HL-60 (cell line): ENCODE measurements around the gene ADGRF4.
A peak's percentile ranks its signal among the peaks of the same experiment; 100 is the strongest.

ENCODE experiments used
- DNase-seq, 2 experiments: peaks; one replicate each; pipeline ENCODE4 v3.0.0-alpha.2; 2010 to 2020; ENCODE audit warnings: low read depth in 1 of 2, low spot score in 1 of 2
- H3K27ac ChIP-seq: fragments of 250-450 bp; sonication (Bioruptor Pico); replicated peaks from 2 replicates; pipeline ENCODE4 v1.5.1; 2020; ENCODE audit warnings: mild to moderate bottlenecking, moderate library complexity
- H3K27me3 ChIP-seq: fragments of 250-450 bp; sonication (Bioruptor Pico); 2 replicates; pipeline ENCODE4 v1.5.1; 2021; ENCODE audit warnings: mild to moderate bottlenecking, moderate library complexity; ENCODE audit not compliant: insufficient read depth, poor library complexity, severe bottlenecking
- H3K4me3 ChIP-seq: replicated peaks from 2 replicates; pipeline ENCODE4 v1.5.1; 2011; ENCODE audit warnings: mild to moderate bottlenecking, control low read depth, low read length; ENCODE audit not compliant: insufficient read depth
- GABPA ChIP-seq: IDR thresholded peaks from 2 replicates; pipeline ENCODE4 v1.6.1; 2012; ENCODE audit warnings: low read depth
- POLR2AphosphoS5 ChIP-seq: IDR thresholded peaks from 2 replicates; pipeline ENCODE4 v1.6.1; 2012; ENCODE audit warnings: low read depth
- SPI1 ChIP-seq: IDR thresholded peaks from 2 replicates; pipeline ENCODE4 v1.6.1; 2012; ENCODE audit warnings: low read depth, mild to moderate bottlenecking, borderline replicate concordance
- TF ChIP-seq, protein P1 (sequence below): IDR thresholded peaks from 2 replicates; pipeline ENCODE4 v1.6.1; 2012; ENCODE audit warnings: low read depth; ENCODE audit not compliant: insufficient replicate concordance
- TF ChIP-seq, protein P2 (sequence below): IDR thresholded peaks from one replicate; pipeline ENCODE4 v1.5.1; 2011; ENCODE audit warnings: low read length, control low read depth, inconsistent platforms; ENCODE audit not compliant: insufficient read depth

Gene ADGRF4

DNA sequence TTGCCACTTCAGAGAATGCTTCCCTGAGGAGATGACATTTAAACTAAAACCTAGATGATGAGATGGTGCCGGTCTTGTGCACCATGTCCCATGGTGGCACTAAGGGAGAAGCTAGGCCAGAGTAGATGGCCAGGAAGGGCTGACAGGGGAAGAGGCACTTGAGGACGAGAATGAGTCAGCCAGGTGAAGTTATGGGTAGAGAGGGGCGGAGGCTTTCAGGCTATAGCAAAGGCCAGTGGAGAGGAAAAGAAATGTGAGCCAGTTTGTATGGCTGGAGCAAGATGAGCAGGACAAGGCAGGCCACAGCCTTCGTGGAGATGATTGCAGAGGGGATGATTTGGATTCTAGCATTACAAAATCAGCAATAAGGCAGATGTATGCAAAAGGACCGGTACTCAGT, 44.7 kb upstream of the ADGRF4 start:
- no peak for TF ChIP-seq POLR2AphosphoS5
- TF ChIP-seq, protein P1, sequence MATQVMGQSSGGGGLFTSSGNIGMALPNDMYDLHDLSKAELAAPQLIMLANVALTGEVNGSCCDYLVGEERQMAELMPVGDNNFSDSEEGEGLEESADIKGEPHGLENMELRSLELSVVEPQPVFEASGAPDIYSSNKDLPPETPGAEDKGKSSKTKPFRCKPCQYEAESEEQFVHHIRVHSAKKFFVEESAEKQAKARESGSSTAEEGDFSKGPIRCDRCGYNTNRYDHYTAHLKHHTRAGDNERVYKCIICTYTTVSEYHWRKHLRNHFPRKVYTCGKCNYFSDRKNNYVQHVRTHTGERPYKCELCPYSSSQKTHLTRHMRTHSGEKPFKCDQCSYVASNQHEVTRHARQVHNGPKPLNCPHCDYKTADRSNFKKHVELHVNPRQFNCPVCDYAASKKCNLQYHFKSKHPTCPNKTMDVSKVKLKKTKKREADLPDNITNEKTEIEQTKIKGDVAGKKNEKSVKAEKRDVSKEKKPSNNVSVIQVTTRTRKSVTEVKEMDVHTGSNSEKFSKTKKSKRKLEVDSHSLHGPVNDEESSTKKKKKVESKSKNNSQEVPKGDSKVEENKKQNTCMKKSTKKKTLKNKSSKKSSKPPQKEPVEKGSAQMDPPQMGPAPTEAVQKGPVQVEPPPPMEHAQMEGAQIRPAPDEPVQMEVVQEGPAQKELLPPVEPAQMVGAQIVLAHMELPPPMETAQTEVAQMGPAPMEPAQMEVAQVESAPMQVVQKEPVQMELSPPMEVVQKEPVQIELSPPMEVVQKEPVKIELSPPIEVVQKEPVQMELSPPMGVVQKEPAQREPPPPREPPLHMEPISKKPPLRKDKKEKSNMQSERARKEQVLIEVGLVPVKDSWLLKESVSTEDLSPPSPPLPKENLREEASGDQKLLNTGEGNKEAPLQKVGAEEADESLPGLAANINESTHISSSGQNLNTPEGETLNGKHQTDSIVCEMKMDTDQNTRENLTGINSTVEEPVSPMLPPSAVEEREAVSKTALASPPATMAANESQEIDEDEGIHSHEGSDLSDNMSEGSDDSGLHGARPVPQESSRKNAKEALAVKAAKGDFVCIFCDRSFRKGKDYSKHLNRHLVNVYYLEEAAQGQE: no peak
- no peak for TF ChIP-seq GABPA
- TF ChIP-seq SPI1: no peak
- TF ChIP-seq, protein P2, sequence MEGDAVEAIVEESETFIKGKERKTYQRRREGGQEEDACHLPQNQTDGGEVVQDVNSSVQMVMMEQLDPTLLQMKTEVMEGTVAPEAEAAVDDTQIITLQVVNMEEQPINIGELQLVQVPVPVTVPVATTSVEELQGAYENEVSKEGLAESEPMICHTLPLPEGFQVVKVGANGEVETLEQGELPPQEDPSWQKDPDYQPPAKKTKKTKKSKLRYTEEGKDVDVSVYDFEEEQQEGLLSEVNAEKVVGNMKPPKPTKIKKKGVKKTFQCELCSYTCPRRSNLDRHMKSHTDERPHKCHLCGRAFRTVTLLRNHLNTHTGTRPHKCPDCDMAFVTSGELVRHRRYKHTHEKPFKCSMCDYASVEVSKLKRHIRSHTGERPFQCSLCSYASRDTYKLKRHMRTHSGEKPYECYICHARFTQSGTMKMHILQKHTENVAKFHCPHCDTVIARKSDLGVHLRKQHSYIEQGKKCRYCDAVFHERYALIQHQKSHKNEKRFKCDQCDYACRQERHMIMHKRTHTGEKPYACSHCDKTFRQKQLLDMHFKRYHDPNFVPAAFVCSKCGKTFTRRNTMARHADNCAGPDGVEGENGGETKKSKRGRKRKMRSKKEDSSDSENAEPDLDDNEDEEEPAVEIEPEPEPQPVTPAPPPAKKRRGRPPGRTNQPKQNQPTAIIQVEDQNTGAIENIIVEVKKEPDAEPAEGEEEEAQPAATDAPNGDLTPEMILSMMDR: no peak
- Histone ChIP-seq H3K4me3 (no peak overlapping the region), H3K27ac (no peak overlapping the region), H3K27me3 (no peaks in the 10 kb centered on the region)
- DNase-seq: no peak

DNA sequence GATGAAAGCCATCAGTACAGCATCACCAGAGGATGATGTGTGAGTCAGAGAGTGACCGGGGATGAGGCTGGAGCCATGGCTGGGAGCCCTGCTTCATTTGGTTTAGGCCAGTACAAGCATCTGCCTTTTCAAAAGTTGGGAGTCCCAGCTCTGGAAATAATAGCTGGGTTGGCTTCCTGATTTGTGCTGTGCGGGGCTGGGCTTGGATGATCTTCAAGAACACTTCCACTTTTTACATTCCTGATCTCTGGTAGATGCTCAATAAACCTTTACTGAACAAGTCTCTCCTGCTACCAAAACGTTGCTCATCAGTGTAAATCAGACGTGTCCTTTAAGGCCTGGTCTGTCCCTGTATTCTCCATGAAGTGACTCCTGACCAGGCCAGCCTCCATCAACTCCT, 44.1 kb upstream of the ADGRF4 start:
- H3K27me3 ChIP-seq: no peaks in the 10 kb centered on the region
- H3K4me3 ChIP-seq: no peak overlapping the region
- TF ChIP-seq GABPA (no peak), SPI1 (peak; percentile 73), POLR2AphosphoS5 (no peak)
- DNase-seq: no peak
- no peak overlapping the region for H3K27ac ChIP-seq

DNA sequence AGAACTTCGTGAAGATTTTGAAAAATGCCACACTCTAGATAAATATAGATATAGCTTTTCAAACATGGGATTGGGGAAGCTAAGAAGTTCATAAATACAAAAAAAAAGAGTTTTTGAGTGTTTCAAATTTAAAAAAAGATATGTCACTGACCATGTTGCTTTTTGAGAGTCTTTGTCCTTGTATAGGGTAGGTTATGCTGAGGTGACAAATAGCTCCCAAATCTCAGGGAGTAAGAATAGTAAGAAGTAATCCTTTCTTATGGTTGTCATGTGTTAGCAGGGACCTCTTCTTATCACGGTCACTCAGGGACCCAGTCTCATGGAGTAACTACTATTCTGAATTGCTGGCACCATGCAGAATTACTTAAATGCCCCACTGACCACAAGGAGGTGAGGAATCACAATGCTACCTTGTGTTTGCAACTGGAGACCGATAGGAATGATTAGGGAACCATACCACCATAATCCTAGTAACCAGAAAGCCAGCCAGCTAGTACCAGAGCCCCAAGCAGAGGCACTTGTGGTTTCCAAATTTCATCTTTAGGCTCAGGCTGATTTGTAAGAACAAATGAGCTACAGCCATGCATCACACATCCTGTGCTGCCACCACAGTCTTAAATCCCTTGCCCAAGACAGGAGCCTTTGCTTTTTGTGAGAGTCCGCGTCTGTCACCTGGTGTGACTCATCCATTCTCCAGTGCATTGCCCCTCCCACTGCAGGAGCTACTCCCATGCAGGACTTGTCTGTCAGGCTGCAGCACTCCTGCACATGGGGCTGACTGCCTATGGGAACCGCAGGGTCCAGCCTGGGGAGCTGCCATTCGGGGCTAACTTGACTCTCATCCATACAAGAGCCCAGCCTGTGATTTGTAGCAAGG, 42.4 kb upstream of the ADGRF4 start:
- Histone ChIP-seq H3K4me3 (no peak overlapping the region), H3K27me3 (no peaks in the 10 kb centered on the region), H3K27ac (no peak overlapping the region)
- DNase-seq: no peak
- TF ChIP-seq GABPA: no peak
- TF ChIP-seq POLR2AphosphoS5: no peak
- TF ChIP-seq, protein P1: no peak
- TF ChIP-seq SPI1: no peak
- TF ChIP-seq, protein P2: no peak

DNA sequence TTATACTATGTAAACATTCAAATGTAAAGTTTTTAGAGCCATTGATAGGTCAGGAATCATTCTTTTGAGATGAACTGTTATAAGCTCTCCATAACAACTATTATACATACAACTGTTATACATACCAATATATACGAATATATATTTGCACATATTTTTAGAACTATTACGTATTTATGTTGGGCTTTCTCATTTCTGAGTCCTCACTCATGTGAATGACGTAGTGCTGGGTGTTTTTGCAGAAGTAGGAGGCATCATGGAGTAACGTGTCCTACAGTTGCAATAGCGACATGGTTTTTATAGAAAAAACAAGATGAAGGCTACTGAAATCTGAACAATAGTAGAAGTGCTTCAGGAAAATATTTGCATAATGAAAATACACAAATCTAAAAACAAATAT, 36.4 kb upstream of the ADGRF4 start:
- Histone ChIP-seq H3K4me3 (no peak overlapping the region), H3K27ac (no peak overlapping the region), H3K27me3 (no peaks in the 10 kb centered on the region)
- TF ChIP-seq, protein P2: no peak
- TF ChIP-seq GABPA (no peak), SPI1 (no peak), POLR2AphosphoS5 (no peak)
- TF ChIP-seq, protein P1: no peak
- DNase-seq: no peak
